ENCODE measurements around the gene PLEKHA4. TPM values are rescaled to one million over a fixed set of nuclear protein-coding genes. Genes with fewer than 3 reads are reported as not detected.

The PLEKHA4 gene
- total and polyA plus RNA-seq, 2 experiments from 2014 or later, result 12.2 to 12.3 TPM

- H3K36me3 Mint-ChIP-seq (ENCODE audit: low read depth), result peaks cover 22% of the 10 kb centered on the region
- H3K9me2 ChIP-seq (ENCODE audit: insufficient read depth), result no peaks in the 10 kb centered on the region
- TF ChIP-seq ETS1 (IDR thresholded peaks at IDR 0.05) (no peak), REST (IDR thresholded peaks at IDR 0.05; ENCODE audit: unreplicated experiment) (no peak), NANOG (IDR thresholded peaks at IDR 0.05; ENCODE audit: borderline replicate concordance) (no peak), ZNF462 (CRISPR knock-in tag; IDR thresholded peaks at IDR 0.05) (no peak), POLR2AphosphoS5 (IDR thresholded peaks at IDR 0.05; ENCODE audit: low read depth) (no peak), ZNF114 (CRISPR knock-in tag; IDR thresholded peaks at IDR 0.05) (no peak), CTCF (conservative IDR thresholded peaks at IDR 0.05; ENCODE audit: low read depth in 2 of 2) (no peak), STAT1 (IDR thresholded peaks at IDR 0.05; ENCODE audit: unreplicated experiment) (no peak), EZH2 (IDR thresholded peaks at IDR 0.05; ENCODE audit: low read depth, unreplicated experiment) (no peak), JUNB (IDR thresholded peaks at IDR 0.05; ENCODE audit: unreplicated experiment) (no peak), ZNF331 (CRISPR knock-in tag; IDR thresholded peaks at IDR 0.05; ENCODE audit: low read depth) (no peak)
- no peaks in the 10 kb centered on the region for H3K9me3 Mint-ChIP-seq
- H3F3A ChIP-seq (replicated peaks; ENCODE audit: low read depth), result no peaks in the 10 kb centered on the region
- no peak overlapping the region for H3K4me3 ChIP-seq
- no peaks in the 10 kb centered on the region; the same call in 1 of the 2 replicates for H3K36me3 ChIP-seq (ENCODE audit: insufficient read depth)
- no peaks in the 10 kb centered on the region for H3K27me3 ChIP-seq (ENCODE audit: insufficient read depth)
- no peak overlapping the region for H3K4me2 ChIP-seq
- H3K4me1 ChIP-seq (ENCODE audit: insufficient read depth), result peaks cover 8% of the 10 kb centered on the region; the same call in 1 of the 2 replicates
- no peak overlapping the region for H3K4me3 Mint-ChIP-seq
- no peaks in the 10 kb centered on the region for H3K79me2 ChIP-seq (replicated peaks; ENCODE audit: insufficient read depth)
- DNase-seq (ENCODE audit: low spot score) (no peak), ATAC-seq (no peak)
- H3K27me3 Mint-ChIP-seq (ENCODE audit: insufficient read depth, low read depth, poor library complexity), result peaks cover 10% of the 10 kb centered on the region
- H3K27ac ChIP-seq (ENCODE audit: low read depth), result no peak overlapping the region
- no peaks in the 10 kb centered on the region for H4K20me1 ChIP-seq (replicated peaks; ENCODE audit: insufficient read depth)
- H3K27ac Mint-ChIP-seq, result no peak overlapping the region
- H3K4me1 Mint-ChIP-seq, result peaks cover 8% of the 10 kb centered on the region
- no peak overlapping the region for H2AFZ ChIP-seq
Observed at GRCh38 chr19:48861313-48861712, 7.1 kb downstream of the PLEKHA4 start.
